HG02981 (cell line): ENCODE results near the gene CFAP210.
"Not testable (repeated sequence)": the region's sequence is repeated elsewhere in the genome, so short reads cannot be mapped to it uniquely, and the experiment has no call there.

Experiments
- ATAC-seq: cut with Tn5 transposase; IDR thresholded peaks from one replicate; pipeline ENCODE4 v1.9.1; 2021; ENCODE audit warnings: mild to moderate bottlenecking, moderate library complexity; ENCODE audit not compliant: unreplicated experiment

The CFAP210 gene

DNA sequence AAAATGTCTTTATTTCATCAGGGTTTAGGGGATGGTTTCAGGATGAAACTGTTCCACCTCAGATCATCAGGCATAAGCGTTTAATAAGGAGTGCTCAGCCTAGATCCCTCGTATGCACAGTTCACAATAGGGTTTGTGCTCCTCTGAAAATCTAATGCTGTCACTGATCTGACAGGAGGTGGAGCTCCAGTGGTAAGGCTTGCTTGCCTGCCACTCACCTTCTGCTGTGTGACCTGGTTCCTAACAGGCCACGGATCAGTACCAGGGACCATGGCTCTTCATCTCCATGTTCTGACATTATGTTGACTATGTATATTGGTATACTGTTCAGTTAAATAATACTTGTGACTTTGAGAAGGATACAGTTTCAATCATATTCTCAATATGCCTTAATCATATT, 68.4 kb downstream of the CFAP210 start:
- no peak for ATAC-seq

GRCh38 chr2:169623235-169623634, 71.0 kb downstream of the CFAP210 start:
- ATAC-seq = no peak

GRCh38 chr2:169620509-169620908, 73.7 kb downstream of the CFAP210 start:
- ATAC-seq = no peak

DNA sequence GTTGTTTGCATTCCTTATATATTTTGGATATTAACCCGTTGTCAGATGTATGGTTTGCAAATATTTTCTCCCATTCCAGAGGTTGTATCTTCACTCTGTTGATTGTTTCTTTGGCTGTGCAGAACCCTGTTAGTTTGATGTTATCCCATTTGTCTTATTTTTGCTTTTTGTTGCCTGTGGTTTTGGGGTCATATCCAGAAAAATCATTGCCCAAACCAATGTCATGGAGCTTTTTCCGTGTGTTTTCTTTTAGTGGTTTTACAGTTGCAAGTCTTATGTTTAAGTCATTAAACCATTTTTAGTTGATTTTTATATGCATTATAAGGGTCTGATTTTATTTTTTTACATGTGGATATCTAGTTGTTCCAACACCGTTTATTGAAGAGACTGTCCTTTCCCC, 74.3 kb downstream of the CFAP210 start:
- no peak for ATAC-seq

DNA sequence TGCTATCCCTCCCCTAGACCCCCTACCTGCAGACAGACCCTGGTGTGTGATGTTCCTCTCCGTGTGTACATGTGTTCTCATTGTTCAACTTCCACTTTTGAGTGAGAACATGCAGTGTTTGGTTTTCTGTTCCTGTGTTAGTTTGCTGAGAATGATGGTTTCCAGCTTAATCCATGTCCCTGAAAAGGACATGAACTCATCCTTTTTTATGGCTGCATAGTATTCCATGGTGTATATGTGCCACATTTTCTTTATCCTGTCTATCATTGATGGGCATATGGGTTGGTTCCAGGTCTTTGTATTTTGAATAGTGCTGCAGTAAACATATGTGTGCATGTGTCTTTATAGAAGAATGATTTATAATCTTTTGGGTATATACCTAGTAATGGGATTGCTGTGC, 78.2 kb downstream of the CFAP210 start:
- ATAC-seq = not testable (repeated sequence)

- ATAC-seq = no peak
Measured at GRCh38 chr2:169613876-169614275, 80.3 kb downstream of the CFAP210 start.

GRCh38 chr2:169609264-169609663, 84.9 kb downstream of the CFAP210 start:
- no peak for ATAC-seq

DNA sequence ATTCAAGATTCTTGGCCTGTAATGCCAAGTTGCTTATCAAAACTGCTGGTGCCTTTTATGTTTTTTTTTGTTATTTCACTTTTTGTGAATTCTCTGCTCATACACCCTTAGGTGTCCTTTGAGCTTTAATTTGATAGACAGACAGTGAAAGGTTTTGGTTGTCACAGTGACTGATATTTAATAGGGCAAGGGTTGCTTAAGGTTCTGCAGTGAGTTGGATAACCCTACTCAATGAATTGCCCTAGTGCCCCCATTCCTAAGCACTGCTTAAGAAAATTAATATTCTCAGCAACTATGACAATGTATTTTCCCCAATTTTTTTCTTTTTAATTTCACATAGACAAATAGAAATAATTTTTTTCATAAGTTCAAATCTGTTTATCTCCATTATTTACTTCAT, 94.6 kb downstream of the CFAP210 start:
- no peak for ATAC-seq

GRCh38 chr2:169598982-169599381, 95.2 kb downstream of the CFAP210 start:
- ATAC-seq = no peak

GRCh38 chr2:169596546-169596945, 97.7 kb downstream of the CFAP210 start:
- ATAC-seq = not testable (repeated sequence)
